ENCODE results near the gene AFF3.
"Not testable (repeated sequence)": the region's sequence is repeated elsewhere in the genome, so short reads cannot be mapped to it uniquely, and the experiment has no call there.

Gene AFF3

DNA sequence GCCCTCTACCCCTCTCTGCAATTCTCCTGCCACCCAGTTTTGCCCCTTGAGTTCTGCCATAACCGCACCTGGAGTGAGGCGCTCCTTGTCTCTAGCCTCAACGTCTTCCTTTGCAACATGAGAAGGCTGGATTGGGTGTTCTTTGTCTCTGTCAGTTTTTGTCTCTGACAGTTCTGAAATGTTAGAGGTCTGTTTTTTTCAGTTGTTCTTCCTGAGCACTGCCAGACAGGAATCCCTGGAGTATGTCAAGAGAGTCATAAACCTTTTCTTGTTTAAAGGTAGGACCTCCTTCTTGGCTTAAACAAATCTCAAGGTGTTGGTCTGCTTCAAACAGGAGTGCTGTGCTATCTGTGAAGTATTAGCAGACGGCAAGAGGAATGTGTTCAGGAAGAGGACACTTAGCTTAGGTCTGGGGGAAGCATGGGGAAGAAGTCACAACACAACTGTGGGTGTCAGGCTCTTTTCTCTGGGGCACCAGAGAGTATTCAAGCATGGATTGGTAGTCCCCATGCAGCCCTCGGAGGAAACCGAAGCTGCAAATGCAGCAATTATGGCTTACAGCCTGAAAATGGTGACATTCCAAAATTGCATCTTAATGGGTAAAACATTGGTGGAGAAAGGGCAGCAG is 32.3 kb downstream of the AFF3 start:
- H3K9me3 ChIP-seq (ENCODE audit: severe bottlenecking), result no peaks in the 10 kb centered on the region
- H3K4me3 ChIP-seq (ENCODE audit: severe bottlenecking), result no peak overlapping the region
- DNase-seq (ENCODE audit: low spot score) (no peak), ATAC-seq (ENCODE audit: low read depth) (no peak)
- H3K4me1 ChIP-seq (ENCODE audit: insufficient read depth, poor library complexity, severe bottlenecking), result no peaks in the 10 kb centered on the region
- H3K36me3 ChIP-seq (ENCODE audit: low read depth), result no peaks in the 10 kb centered on the region
- TF ChIP-seq, protein P1, sequence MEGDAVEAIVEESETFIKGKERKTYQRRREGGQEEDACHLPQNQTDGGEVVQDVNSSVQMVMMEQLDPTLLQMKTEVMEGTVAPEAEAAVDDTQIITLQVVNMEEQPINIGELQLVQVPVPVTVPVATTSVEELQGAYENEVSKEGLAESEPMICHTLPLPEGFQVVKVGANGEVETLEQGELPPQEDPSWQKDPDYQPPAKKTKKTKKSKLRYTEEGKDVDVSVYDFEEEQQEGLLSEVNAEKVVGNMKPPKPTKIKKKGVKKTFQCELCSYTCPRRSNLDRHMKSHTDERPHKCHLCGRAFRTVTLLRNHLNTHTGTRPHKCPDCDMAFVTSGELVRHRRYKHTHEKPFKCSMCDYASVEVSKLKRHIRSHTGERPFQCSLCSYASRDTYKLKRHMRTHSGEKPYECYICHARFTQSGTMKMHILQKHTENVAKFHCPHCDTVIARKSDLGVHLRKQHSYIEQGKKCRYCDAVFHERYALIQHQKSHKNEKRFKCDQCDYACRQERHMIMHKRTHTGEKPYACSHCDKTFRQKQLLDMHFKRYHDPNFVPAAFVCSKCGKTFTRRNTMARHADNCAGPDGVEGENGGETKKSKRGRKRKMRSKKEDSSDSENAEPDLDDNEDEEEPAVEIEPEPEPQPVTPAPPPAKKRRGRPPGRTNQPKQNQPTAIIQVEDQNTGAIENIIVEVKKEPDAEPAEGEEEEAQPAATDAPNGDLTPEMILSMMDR (IDR thresholded peaks at IDR 0.05; ENCODE audit: poor library complexity, severe bottlenecking), result no peak
- peaks cover 47% of the 10 kb centered on the region for H3K27me3 ChIP-seq (ENCODE audit: insufficient read depth, poor library complexity, severe bottlenecking)
- H3K27ac ChIP-seq (ENCODE audit: poor library complexity, severe bottlenecking), result no peak overlapping the region

DNA sequence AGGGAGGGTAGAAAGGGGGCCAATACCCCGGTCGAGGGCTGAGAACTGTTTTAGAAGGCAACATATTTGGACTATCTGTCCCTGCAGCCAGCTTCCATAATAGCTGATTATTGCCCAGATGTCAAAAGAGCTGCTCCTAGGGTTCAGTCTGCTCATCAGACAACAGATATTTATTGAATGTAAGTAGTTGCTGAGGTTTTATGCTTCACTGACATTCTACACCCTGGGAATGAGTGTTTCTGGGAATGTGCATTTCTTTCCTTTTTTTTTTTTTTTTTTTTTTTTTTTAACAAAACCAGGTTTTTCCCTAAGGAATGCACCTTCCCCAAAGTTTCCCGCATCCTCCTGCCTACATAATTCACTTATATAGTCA is 33.8 kb downstream of the AFF3 start:
- not testable (repeated sequence) for H3K27ac ChIP-seq (ENCODE audit: poor library complexity, severe bottlenecking); H3K4me1 ChIP-seq (ENCODE audit: insufficient read depth, poor library complexity, severe bottlenecking); H3K9me3 ChIP-seq (ENCODE audit: severe bottlenecking); DNase-seq (ENCODE audit: low spot score); H3K4me3 ChIP-seq (ENCODE audit: severe bottlenecking); H3K36me3 ChIP-seq (ENCODE audit: low read depth); ATAC-seq (ENCODE audit: low read depth)
- peaks cover 49% of the 10 kb centered on the region for H3K27me3 ChIP-seq (ENCODE audit: insufficient read depth, poor library complexity, severe bottlenecking)

DNA sequence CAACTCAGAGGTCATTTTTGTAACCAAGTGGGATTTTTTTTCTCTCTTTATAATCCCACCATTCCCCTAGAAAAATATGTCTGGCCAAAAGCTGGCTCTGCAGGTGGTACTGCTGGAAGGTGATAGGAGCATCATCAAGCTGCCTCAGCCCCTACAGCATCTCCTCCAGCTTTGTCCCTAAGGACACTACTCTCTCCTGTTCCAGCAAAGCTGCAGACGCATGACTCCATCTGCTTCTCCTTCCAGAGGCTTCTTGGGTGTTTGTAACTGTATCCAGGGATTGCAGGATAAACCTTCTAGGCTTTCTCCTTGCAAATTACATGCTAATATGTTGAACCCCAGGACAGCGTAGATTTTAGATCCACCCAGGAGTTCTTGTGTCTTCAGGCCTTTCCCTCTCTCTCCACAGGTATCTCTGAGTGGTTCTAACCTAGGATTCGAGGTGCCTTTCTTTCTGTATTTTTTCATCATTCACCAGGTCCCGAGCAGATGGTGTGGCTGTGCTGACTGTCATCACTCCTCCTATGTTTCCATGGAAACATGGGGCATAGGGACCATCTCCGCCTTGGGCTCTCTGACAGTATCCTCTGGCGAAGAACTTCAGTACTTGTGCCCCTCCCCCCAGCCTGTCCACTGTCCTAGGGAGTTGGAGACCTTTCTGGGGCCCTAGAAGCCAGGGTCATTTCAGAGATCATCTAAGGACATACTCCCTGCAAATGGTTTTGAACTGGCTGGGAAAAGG is 34.3 kb downstream of the AFF3 start:
- Histone ChIP-seq H3K27me3 (ENCODE audit: insufficient read depth, poor library complexity, severe bottlenecking) (peaks cover 49% of the 10 kb centered on the region), H3K9me3 (ENCODE audit: severe bottlenecking) (no peaks in the 10 kb centered on the region), H3K4me1 (ENCODE audit: insufficient read depth, poor library complexity, severe bottlenecking) (no peaks in the 10 kb centered on the region), H3K4me3 (ENCODE audit: severe bottlenecking) (no peak overlapping the region), H3K36me3 (ENCODE audit: low read depth) (no peaks in the 10 kb centered on the region), H3K27ac (ENCODE audit: poor library complexity, severe bottlenecking) (no peak overlapping the region)
- DNase-seq (ENCODE audit: low spot score) (no peak), ATAC-seq (ENCODE audit: low read depth) (no peak)
- TF ChIP-seq, protein P1 (IDR thresholded peaks at IDR 0.05; ENCODE audit: poor library complexity, severe bottlenecking), result no peak

DNA sequence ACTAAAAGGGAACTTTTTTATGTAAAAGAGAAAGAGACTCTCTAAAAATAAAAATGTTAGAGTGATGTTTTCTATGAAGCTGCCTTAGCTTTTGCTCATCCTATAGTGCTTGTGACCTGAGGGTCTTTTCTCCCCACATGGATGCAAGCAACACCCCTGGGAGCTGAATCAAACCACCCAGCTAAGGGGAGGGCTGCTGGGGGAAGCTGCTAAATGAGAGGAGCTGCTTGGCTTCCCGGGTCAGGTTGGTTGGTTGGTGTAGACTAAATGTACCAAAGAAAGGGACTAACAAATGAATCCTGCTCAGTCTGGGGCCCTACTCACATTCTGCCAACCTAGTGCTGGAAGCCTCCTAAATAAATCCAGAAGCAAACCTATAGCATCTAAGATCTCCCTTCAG is 35.0 kb downstream of the AFF3 start:
- no peaks in the 10 kb centered on the region for H3K36me3 ChIP-seq (ENCODE audit: low read depth)
- H3K27me3 ChIP-seq (ENCODE audit: insufficient read depth, poor library complexity, severe bottlenecking), result peaks cover 49% of the 10 kb centered on the region
- TF ChIP-seq, protein P1 (IDR thresholded peaks at IDR 0.05; ENCODE audit: poor library complexity, severe bottlenecking), result no peak
- no peak overlapping the region for H3K4me3 ChIP-seq (ENCODE audit: severe bottlenecking)
- no peaks in the 10 kb centered on the region for H3K4me1 ChIP-seq (ENCODE audit: insufficient read depth, poor library complexity, severe bottlenecking)
- no peak for ATAC-seq (ENCODE audit: low read depth)
- H3K9me3 ChIP-seq (ENCODE audit: severe bottlenecking), result no peaks in the 10 kb centered on the region
- no peak for DNase-seq (ENCODE audit: low spot score)
- H3K27ac ChIP-seq (ENCODE audit: poor library complexity, severe bottlenecking), result no peak overlapping the region

DNA sequence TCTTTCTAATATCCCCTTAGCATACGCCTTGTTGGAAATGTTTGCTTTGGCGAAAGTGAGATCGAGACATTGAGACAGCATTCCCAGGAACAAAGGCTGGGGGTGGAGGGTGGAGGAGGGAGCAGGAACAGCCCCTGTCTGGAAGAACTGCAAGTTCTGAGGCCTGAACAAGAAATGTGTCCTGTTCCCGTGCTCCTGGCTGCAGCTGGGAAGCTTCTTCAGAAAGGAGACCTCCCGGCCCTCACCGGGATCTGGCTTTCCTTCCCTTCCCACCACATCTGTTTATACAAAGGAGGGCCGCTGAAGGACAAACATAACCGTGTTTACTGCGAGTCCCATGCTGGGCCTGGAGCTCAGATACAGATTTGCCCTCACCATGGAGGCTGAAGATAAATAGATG is 35.9 kb downstream of the AFF3 start:
- Histone ChIP-seq H3K36me3 (ENCODE audit: low read depth) (no peaks in the 10 kb centered on the region), H3K4me1 (ENCODE audit: insufficient read depth, poor library complexity, severe bottlenecking) (no peaks in the 10 kb centered on the region), H3K9me3 (ENCODE audit: severe bottlenecking) (no peaks in the 10 kb centered on the region), H3K27me3 (ENCODE audit: insufficient read depth, poor library complexity, severe bottlenecking) (peaks cover 44% of the 10 kb centered on the region), H3K4me3 (ENCODE audit: severe bottlenecking) (no peak overlapping the region), H3K27ac (ENCODE audit: poor library complexity, severe bottlenecking) (no peak overlapping the region)
- TF ChIP-seq, protein P1 (IDR thresholded peaks at IDR 0.05; ENCODE audit: poor library complexity, severe bottlenecking), result no peak
- ATAC-seq (ENCODE audit: low read depth), result no peak
- DNase-seq (ENCODE audit: low spot score), result no peak

Data from RWPE2 (cell line).